EH (cell line): ENCODE data around the gene BCL2L11.

Experiments used
- DNase-seq: peaks from one replicate; pipeline ENCODE4 v3.0.0-alpha.2; 2015; ENCODE audit warnings: low read depth

The BCL2L11 gene

GRCh38 chr2:111143107-111143842, 22.6 kb downstream of the BCL2L11 start:
- no peak for DNase-seq

GRCh38 chr2:111143843-111144198, 23.1 kb downstream of the BCL2L11 start:
- DNase-seq: no peak

- DNase-seq: no peak
These were observed 24.5 kb downstream of the BCL2L11 start for GRCh38 chr2:111145103-111145760.

- no peak for DNase-seq
These were observed 25.2 kb downstream of the BCL2L11 start for GRCh38 chr2:111145951-111146350.

GRCh38 chr2:111148225-111148873, 27.6 kb downstream of the BCL2L11 start:
- no peak for DNase-seq

GRCh38 chr2:111148925-111149324, 28.2 kb downstream of the BCL2L11 start:
- DNase-seq: no peak

- DNase-seq: no peak
These were observed 29.3 kb downstream of the BCL2L11 start for GRCh38 chr2:111149882-111150455.

- DNase-seq: no peak
These were observed 34.0 kb downstream of the BCL2L11 start for GRCh38 chr2:111154758-111155157.

GRCh38 chr2:111155610-111156009, 34.9 kb downstream of the BCL2L11 start:
- DNase-seq: no peak

GRCh38 chr2:111156529-111156928, 35.8 kb downstream of the BCL2L11 start:
- no peak for DNase-seq

GRCh38 chr2:111157071-111157661, 36.5 kb downstream of the BCL2L11 start:
- no peak for DNase-seq

- no peak for DNase-seq
These were observed 37.1 kb downstream of the BCL2L11 start for GRCh38 chr2:111157798-111158197.

GRCh38 chr2:111159641-111160040, 38.9 kb downstream of the BCL2L11 start:
- DNase-seq: no peak

- DNase-seq: peak; percentile 94
These were observed 40.0 kb downstream of the BCL2L11 start for GRCh38 chr2:111160758-111161157.

- DNase-seq: no peak
These were observed 41.3 kb downstream of the BCL2L11 start for GRCh38 chr2:111161971-111162370.

- no peak for DNase-seq
These were observed 42.1 kb downstream of the BCL2L11 start for GRCh38 chr2:111162718-111163331.

GRCh38 chr2:111164078-111164477, 43.4 kb downstream of the BCL2L11 start:
- no peak for DNase-seq

- no peak for DNase-seq
These were observed 44.4 kb downstream of the BCL2L11 start for GRCh38 chr2:111165084-111165483.

- no peak for DNase-seq
These were observed 45.4 kb downstream of the BCL2L11 start for GRCh38 chr2:111166115-111166514.

- DNase-seq: no peak
These were observed 46.6 kb downstream of the BCL2L11 start for GRCh38 chr2:111167076-111167862.

- no peak for DNase-seq
These were observed 47.1 kb downstream of the BCL2L11 start for GRCh38 chr2:111167863-111168162.
